ENCODE data around the gene ANKRD42.

DNA sequence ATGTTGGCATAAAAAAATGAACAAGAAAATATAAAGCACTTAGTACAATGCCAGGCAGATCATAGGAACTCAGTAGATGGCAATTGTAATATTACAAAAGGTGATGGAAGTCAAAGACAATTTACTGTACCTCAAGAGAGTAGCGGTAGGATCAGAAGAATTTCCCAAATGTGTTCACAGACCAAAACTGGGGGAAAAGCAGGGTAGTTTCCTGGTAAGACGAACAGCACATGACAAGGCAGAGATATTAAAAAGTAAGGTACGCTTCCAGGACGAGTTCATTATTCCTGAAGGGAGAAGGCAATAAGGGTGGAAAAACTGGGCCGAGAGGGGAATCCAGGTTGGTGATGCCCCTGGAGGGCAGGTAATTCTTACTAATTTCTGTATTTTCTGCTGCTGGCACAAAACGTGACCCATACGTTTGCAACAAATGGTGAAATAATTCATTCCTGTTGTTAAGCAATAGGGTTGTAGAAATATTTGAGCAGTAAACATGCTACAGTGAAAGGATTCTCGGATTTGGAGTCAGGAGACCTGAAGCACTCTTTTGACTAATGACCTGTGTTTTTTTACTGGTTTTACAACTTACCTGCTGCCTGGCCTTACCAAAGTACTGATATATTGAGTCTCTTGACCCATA, 786 bp upstream of the ANKRD42 start:
- no peak for TF ChIP-seq CTCF (conservative IDR thresholded peaks at IDR 0.05)
- no peak for TF ChIP-seq EZH2 (IDR thresholded peaks at IDR 0.05; ENCODE audit: low read depth)

Measured in PC-9 (cell line).